Left hindlimb (tissue), 1 donor: ENCODE data around the gene GLP1R.

Experiments
- DNase-seq: peaks from one replicate; pipeline ENCODE4 v3.0.0-alpha.2; 2018

Gene GLP1R

DNA sequence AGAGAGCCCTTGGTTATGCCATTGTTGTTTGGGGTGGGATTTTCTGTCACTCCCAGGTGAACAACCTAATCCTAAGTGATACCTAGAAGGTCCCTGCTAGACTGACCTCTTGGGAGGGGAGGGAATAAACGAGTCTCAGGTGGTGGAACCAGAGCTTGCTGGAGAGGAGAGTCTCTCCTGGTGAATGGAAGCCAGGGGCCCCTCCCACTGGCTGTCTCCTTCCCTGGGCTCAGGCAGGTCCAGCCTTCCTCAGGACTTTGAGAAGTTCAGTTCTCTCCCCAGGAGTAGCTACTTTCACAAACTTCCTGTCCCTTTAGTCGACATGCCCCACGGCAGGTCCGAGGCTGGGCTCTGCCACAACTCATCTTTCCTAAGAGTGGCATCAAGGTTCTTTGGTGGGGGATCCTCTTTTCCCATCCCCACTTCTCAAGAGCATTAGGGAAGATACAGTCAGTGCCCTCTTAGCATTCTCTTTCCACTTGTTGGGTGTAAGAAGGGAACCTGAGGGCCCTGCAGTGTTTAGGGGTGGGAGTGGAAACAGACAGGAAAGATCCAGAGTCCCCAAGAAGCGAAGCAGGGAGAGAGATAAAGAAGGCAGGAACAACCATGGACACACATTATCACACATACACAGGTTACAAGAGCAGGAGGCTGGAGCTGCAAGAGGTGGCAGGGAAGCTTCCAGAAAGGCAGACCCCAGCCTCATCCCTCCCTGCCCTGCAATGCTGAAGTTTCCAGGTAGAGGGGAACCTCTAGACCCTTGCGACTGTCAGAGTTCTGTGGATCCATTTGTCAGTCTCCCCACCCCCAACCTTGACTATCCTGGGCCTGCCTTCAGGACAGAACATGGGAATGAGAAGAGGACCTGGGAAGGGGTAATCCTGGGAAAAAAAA is 900 bp upstream of the GLP1R start:
- no peak for DNase-seq

DNA sequence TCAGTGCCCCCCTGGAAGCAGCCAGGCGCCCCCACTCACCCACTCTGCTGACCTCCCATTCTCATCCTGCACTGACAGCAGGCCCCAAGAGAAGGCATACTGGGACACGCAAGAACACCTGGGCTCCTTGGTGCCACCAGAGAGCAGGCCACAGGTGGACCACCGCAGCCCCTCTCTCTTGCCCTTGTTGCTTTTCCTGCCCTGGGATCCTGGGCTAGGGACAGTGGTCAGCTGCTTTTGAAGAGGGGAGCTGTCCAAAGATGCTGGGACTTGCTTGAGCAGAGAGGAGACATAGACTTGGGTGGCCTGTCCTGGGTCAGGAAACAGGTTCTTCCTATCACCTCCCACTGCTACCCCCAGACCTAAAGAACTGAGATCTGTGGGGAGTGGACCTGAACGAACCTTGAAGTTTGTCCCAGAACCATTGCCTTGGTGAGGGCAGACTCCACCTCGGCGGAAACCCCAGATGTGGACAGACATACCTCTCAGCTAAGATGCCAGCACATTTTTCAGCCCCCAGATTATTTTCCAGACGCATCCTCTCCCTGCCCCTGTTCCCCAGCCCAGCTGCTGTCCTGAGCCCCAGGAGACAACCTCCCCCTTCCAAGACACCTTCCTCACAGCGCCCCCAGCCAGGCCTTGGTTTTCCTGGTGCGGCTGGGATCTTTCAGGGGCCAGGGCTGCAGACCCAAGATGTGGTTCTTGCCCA is 1.1 kb downstream of the GLP1R start:
- DNase-seq: no peak

DNA sequence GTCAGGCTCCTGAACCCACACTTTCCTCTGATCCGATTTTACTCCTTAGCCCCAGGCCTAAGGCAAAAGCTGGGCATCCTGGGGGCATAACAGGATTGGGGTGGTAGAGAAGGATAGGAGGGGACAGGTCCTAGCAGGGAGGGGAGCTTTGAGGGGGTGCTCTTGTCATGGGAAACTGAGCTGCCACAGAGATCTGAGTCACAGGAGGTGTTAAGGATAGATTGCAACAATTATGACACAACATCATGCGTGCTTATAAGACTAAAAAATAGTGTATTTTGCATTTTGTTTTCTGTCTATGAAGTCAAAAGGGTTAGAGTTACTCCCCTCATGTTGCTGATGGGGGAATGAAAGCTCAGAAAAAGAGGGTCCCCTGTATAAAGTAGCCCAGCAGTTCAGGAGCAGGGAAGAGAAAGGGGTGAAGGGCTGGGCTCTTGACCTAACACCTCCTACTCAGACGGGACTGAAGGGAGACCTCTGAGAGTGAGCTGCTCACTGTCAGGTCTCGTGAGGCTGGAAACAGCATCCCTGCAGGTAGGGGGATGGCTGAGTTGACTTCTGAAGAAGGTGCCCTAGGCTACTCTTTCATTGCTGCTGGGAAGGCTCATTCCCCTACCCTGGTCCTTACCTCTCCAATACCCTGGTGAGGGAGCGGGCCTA is 2.0 kb downstream of the GLP1R start:
- DNase-seq: no peak

DNA sequence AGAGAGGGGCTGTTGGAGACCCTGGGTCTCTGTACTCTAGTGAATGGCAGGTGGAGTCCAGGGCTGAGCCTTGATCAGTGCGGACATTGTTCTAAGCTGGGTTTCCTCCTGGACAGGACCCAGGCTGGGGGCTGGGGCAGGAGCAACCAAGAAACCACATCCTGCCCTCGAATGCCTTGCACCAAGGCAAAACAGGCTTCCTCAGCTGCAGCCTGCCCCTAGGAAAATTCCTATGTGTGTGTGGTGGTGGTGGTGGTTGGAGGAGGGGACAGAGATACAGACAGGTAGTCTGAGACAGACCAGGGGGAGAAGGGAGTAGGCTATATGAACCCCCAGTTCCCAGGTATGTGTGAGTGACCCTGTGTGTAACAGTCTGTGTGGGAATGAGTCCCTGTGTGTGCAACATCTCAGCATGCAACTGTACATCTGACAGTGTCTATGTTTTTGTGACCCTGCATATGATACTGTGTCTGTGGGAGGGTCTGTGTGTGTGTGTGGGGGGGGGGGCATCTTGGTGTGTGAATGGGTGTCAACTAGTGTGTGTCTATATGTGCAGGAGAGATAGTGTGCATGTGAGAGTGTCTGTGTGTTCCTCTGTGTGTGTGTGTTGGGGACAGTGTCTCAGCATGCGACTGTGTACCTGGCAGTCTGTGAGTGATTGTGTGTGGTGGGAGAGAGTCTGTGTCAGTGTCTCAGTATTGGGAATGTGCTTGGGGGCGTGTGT is 3.0 kb downstream of the GLP1R start:
- no peak for DNase-seq

DNA sequence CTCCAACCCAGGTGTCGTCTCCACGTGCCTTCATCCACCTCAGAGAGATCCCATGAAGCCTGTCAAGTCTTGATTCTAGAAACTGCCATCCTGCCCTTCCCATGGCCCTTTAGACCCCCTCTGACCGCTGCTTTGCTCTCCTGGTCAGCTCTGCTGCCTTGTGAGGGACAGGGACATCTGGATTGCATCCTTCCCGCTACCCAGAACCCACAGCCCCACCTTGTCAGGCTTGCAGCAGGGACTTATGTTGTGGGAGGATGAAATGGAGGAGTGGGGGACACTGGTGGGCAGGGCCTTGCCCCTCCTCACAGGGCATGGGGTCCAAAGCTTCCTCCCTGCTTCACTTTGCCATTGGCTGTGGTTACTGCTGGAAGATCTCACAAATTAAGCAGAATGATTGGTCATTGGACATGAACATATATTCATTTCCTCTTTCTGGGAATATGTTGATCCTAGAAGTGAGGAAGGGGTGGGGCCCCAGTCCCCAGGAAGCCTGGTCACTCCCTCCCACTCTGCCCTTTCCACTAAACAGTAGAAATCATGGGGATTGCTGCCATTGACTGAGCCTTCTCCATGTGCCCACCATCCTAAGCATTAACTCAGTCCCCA is 4.5 kb downstream of the GLP1R start:
- no peak for DNase-seq

DNA sequence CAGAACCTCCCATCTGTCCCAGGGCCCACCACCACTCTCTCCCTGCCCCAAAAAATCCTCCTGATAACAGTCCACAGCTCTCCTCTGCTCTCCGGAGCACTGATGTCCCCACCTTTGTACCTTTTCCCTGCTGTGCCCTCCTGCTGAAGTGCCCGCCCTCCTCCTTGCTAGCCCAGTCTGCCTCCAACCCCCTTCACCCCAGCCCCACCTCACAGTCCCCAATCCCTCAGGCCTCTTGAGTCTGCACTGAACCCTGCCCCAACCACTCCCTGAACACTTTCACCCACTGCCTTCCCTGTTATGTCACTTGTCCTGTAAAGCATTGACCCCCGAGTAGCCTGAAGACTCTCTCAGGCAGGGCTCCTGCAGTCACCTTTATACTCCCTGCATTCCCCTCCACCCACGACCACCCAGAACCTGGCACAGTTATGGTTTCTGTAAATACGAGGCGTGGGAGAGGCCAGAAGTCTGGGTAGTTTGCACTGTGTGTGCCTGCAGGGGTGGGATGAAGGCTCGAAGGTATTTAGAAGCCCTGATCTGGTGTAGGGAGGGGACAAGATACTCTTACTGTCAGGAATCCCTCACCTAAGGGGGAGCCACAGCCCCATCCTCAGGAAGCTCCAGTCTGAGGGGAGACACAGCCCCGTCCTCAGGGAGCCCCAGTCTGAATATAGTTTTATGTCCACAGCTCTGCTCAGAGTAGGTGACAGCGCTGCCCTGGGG is 5.4 kb downstream of the GLP1R start:
- no peak for DNase-seq

DNA sequence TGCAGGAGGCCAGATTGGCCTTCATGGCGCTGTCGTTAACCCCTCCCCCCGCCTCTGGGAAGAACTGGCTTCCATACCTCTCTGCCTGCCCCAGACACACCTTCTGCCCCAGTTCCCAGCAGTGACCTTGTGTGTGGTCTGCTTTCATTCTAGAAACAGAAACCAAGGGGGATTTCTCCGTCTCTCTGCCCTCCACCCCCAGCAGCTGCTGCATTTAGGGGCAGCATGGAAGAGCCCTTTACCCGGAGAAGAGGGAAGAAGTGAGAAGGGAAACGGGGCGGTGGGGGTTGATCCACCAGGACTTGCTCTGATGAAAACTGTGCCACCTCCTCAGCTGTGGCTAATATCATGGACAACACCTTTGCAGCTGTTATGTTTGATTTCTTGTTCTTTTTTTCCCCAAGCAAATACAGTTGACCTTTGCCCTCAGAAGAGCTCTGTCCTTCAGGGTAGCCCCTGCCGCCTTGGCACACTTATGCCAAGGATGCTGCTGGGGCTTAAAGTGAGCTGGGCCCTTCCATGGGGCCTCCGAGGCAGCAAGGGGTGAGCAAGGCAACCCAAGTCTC is 6.1 kb downstream of the GLP1R start:
- DNase-seq: no peak

DNA sequence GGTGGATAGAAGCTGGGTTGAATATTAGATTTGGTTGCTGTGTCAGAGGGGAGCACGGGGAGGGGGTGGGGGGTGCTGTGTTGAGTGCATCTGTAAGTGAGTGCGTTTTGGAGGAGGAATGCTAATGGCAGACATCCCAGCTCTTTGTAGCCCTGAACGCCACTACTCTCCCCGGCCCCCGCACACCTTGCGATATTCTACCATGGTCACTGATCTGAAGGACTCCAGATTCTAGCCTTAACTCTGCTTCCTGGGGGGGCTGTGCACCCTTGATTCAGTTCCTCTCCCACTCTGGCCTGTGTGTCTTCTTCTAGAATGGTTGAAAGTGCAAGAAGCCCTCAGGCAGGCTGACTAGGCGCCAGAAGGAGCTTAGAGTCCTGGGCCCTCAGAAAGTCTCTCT is 7.1 kb downstream of the GLP1R start:
- DNase-seq: no peak

DNA sequence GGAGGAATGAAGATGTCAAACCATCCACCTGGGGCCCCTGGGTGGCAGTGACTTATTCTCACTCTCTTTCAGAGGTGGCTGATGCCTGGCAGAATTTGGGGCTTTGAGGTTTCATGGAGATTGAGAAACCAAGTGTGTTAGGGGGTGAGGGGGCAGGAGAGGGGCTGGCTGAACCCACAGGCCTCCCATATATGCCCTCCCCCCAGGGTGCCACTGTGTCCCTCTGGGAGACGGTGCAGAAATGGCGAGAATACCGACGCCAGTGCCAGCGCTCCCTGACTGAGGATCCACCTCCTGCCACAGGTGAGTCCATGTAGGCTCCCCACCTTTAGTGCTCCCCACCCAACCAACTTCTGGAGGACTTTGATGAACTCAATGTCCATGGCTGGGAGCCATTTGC is 7.6 kb downstream of the GLP1R start:
- no peak for DNase-seq

DNA sequence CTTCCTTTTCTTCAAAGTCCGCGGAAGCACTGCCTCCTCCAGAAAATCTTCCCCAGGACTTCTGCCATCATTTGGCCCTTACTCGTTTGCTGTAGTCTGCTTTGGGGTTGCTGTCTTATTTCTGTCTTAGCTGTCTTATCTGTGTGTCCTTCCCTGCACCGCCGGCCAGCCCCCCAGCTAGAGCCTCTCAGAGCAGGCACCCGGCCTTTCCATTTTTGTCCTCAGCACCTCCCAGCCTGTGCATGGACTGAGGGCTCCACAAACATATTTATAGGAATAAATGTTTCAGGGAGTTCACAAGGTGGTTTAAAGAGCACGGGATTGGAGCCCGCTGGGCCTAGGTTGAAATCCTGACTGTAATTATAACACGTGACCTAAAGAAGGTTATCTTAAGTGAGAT is 8.1 kb downstream of the GLP1R start:
- DNase-seq: no peak

DNA sequence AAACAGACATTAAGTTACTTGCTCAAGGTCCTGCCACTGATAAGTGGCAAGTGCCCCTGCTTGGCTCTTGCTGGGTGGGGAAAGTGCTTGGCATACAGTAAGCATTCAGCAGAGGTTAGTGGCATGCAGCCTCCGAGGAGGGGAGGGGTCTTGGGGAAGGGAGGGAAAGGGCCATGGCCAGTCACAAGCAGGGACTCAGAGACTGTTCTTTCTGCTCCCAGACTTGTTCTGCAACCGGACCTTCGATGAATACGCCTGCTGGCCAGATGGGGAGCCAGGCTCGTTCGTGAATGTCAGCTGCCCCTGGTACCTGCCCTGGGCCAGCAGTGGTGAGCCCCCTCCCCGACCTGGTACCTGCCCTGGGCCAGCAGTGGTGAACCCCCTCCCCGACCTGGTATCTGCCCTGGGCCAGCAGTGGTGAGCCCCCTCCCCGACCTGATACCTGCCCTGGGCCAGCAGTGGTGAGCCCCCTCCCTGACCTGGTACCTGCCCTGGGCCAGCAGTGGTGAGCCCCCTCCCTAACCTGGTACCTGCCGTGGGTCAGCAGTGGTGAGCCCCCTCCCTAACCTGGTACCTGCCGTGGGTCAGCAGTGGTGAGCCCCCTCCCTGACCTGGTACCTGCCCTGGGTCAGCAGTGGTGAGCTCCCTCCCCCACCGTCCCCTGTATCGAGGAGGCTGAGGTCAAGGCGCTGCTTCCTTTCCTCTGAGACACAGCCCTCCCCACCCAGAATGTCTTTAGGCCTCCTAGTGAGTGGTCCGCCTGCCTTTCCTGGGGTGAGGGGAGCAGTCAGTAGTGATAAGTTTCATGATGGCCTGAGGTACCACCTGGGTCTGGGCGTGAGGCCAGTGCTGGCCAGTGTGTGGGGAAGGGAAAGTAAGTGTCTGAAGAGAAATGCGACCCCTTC is 8.9 kb downstream of the GLP1R start:
- no peak for DNase-seq

DNA sequence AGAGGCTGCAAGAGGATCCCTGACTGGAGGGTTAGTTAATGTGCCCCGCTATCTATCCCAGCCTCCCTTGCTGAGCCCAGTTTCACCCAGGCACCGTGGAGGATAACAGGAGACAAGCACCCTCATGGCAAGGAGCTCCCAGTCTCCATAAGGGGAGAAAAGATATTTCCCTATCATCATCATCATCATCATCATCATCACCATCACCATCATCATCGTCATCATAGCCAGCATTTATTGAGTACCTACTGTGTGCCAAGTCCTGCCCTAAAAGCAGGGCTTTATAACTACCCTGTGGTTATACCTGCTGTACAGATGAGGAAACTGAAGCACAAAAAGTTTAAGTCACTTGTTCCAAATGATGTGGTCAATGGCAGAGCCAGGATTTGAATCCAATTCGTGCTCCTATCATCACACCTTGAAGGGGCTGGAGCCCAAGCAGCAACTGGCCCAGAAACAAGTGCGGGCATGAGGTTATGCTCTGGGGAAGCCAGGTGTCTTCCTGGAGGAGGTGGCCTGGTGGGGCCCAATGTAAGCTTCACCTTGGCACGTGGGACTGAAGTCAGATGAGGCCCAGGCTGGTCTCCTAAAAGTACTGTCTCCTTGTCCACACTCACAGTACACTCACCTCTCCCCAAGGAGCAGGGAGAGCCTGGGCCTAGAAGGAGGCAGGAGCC is 10.0 kb downstream of the GLP1R start:
- no peak for DNase-seq

DNA sequence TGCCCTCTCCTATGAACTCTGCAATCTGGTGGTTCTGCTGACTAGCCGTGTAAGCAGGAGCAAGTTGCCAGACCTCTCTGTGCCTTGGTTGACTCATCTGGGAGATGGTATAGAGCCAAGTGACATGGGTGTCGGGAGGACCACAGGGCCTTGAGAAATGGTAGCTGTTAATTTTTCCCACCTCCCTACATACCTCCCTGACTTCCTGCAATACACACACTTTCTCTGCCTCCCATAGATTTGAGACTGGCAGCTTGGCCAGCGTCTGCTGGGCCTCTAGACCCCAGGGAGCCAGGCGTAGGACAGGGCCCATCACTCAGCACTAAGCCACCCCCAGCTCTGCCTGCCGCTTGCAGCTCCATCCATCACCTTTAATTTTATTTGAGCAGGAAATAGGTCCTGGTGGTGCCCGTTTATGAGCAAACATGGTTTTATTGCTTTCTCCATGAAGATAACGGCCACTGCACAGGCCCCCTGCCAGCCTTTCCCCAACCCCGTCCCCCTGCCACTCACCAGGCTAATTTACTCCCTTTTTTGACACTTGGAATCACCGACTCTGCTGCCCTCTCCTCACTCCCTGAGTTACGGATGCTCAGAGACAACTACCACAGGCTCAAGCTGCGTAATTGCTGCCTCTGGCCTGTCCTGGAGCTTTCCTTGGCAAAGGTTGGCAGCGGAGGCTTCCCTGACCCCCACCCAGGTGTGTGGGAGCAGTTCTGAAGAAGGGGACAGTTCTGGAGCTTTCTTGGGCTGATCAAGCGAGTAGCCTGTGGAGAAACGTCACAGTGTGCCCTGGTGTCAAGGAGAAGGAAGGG is 11.1 kb downstream of the GLP1R start:
- DNase-seq: no peak

DNA sequence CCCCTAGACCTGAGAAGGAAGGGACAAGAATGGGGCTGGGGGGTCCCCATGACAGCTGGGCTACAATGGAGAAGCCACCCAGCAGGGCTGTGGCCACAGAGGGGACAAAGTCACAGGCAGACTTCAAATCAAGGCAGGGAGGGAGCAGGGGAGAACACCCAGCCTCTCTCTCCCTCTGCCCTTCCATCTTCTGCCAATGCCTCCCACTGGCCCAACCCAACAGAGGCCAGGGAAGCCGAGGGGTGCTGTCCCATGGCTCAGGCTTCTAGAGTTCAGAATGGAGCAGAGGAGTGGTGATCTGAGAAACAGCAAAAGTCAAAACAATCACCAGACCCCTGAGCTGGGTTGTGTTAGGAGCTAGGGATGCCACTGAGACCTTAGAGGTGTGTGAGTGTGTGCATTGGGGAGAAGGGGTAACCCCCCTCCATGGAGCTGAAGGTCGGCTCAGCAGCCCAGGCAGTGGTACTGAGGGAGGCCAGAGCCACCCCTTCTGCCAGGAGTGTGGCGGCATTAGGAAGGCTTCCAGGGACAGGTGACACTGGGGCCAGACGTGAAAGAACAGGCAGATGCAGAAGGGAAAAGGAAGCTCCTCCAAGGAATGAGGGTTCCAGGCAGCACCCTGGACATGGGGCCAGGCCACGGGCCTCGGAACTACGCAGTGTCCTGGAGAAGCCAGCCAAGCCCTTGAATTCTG is 12.0 kb downstream of the GLP1R start:
- no peak for DNase-seq

DNA sequence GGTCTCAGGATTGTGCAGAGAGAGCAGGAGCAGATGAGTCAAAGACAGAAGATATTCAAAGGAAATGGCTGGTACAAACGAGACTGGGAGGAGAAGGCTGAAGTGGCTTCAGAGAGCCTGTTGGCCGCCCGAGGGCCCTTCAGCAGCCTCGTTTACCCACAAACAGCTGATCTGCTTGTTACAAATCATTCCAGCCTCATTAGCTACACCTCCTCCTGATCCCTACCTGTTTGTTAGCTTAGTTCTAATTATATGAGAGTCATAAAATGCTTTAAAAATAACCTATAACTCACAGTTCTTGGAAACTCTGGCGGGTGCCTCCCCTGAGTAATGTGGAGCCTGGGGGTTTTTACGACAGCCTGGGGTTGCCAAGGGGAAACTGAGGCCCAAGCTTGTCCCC is 12.6 kb downstream of the GLP1R start:
- DNase-seq: no peak

DNA sequence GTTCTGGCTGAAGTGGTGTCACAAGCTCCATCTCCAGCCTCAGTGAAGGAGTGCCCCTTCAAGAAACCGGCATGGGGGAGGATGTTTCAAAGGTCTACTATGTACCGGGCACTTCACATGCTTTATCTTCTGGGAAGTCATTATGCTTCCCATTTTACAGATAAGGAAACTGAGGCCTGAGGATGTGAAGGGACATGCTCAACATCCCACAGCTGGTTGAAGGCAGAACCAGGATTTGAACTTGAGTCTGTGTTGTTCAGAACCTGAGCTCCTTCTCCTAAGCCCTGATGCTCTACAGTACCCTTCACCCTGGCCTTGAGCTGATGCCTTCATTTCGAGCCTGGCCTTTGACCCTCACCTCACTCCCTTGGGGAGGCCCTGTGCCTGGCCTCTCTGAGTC is 13.0 kb downstream of the GLP1R start:
- no peak for DNase-seq

DNA sequence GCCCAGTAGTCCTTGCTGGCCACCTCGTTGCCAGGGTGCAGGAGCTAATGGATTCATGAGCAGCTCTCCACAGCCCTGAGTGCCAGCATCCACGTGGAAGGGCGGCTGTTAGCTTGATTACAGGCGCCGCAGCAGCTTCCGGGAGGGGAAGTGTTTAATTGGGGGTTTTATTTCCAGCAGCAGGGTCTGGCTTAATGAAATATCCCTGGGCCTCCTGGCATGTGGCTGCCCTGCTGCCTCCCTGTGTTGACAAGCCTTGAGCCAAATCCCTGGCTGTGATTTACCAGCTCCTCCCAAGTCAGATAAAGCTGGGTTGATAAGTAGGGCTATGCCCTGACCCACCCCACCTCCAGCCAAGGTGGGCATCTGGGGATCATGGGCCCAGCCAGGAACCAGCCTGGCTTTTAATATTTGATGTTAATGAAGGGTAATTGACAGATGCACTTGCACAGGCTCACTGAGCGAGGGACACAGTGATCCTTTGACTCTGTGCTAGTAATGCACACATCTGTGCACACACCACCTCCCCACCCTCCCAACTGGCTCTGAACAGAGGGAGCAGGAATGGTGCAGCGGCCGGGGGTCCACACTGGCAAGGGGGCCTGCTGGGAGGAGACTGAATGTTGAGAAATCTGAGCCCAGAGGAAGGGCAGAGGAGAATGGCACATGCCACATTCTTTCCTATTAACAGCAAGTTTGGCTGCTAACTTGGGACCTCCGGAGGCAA is 13.6 kb downstream of the GLP1R start:
- no peak for DNase-seq

DNA sequence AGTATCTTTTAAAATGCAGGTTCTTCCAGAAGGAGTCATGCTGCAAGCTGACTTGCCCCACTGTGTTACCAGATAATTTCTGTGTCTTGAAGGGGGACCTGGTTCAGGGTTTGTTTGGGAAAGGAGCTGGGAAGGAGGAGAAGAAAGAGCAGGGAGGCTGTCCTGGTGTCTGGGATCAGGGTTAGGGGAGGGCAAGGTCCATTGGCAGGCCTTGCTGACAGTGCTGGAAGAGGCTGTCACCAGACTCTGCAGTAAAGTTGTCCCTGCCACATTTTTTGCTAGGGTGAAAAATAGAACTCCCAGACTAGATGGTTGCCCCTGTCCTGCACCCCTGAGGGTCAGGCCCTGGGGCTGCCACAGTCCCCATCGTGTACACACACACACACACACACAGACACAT is 14.9 kb downstream of the GLP1R start:
- DNase-seq: no peak
